ENCODE measurements around the gene SPIRE2.
"Not testable (repeated sequence)": the region's sequence is repeated elsewhere in the genome, so short reads cannot be mapped to it uniquely, and the experiment has no call there.

SPIRE2 gene

DNA sequence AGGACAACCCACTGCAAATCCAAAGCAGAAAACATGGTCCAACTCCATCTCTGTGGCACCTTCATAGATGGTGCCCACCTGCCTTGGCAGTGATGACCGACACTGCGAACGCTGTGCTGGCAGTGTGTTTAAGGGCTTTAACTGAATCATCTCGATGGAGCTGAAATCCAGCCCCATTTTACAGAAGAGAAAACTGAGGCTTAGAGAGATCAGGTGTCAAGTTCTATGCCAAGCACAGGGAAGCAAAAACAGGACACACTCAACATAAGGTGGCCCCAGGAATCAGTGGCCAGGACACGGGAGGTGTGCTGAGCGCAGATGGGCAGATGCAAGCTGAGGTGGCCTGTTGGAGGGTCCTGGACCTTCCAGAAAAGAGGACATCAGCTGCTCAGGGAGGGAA, 34.5 kb downstream of the SPIRE2 start:
- in situ Hi-C loops (cut with MboI; ENCODE audit: low sequenced_read_pairs), result no loop called here

DNA sequence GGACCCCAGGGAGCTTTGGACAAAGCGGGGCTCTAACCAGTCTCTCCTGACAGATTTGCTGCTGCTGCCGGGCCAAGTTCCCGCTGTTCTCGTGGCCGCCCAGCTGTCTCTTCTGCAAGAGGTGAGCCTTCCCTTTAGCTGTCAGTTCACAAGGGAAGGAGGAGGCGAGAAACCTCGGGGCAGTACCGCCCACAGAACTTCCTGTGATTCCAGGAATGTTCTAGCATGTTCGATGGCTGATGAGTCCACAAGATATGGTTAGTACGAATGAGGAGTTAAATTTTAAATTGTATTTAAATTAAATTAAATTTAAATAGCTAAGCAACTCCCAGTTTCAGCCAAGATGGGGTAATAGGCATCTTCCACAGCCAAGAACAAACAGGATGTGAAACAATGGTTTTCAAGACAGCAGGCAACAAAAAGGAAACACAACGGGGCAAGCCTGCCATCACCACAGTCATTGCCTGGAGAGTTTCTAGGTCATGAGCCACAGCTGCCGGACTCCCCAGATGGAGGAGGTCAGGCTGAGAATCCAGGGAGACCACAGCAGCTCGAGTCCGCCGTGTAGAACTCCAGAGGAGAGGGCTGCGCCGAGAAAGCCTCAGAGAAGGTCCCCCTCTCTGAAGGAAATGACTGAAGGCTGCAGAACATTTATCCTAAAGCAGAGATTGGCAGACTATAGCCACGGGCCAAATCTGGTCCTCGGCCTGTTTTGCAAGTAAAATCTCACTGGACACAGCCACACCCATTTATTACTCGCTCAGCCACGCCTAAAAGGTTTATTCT, 35.7 kb downstream of the SPIRE2 start:
- in situ Hi-C loops (cut with MboI; ENCODE audit: low sequenced_read_pairs), result no loop called here

DNA sequence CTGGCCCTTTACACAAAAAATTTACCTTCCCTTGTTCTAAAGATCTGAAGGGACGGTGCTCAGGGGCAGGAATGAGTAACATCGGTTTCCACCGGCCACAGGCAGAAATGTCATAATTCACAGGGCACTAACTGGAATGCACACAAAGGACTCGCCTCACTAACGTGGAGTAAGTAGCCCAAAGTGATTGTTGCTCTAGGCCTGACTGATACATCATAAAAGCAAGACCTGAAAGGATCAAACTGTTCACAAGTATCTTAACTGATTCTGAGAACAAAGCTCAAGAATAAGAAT, 36.2 kb downstream of the SPIRE2 start:
- in situ Hi-C loops (cut with MboI; ENCODE audit: low sequenced_read_pairs), result no loop called here

DNA sequence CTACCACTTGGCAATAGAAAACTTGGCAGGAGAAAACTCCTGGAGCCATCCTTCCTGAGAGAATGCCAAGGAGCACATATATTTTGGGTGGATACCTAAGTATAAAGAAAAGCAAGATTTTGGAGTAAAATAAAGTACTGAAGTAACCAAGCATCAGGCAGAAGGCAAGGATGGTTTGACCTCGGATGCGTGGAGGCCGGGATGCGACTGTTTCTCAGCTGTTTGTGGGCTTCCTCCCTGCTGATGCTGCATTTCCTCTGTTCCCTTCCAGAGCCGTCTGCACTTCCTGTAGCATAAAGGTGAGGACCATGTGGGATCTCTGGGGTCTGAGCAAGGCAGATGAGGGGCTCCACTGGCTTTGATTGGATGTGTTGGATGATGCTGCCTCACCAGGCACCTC, 39.6 kb downstream of the SPIRE2 start:
- in situ Hi-C loops (cut with MboI; ENCODE audit: low sequenced_read_pairs), result no loop called here

DNA sequence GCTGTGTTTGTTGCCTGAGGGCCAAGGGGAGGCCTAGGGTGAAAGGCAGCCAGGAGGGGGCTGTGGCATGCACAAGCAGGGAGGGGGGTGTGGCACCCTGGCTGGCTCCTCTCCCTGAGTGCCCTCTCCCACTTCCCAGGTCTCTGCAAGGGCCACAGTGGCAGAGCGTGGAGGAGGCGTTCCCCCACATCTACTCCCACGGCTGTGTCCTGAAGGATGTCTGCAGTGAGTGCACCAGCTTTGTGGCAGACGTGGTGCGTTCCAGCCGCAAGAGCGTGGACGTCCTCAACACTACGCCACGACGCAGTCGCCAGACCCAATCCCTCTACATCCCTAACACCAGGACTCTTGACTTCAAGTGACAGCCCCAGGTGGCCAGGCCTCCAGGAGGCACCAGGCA, 41.6 kb downstream of the SPIRE2 start:
- in situ Hi-C loops (cut with MboI; ENCODE audit: low sequenced_read_pairs), result no loop called here

DNA sequence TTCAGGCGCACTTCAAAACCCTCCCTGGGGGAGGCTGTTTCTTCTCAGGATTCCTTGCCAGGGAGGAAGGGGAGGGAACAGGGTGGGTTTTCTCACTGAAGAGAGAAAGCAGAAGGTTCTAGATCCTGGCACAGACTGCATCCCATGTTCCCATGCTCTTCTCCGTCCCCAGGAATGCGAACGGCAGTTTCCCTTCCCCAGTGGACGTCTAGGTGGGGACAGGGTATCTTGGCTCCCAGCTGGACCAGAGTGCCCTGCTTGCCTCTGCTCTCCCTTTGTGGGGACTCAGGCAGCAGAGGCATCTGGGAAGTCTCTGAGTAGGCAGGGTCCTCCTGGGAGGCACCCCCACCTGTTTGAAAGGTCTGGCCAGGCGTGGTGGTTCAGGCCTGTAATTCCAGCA, 42.2 kb downstream of the SPIRE2 start:
- in situ Hi-C loops (cut with MboI; ENCODE audit: low sequenced_read_pairs), result no loop called here

DNA sequence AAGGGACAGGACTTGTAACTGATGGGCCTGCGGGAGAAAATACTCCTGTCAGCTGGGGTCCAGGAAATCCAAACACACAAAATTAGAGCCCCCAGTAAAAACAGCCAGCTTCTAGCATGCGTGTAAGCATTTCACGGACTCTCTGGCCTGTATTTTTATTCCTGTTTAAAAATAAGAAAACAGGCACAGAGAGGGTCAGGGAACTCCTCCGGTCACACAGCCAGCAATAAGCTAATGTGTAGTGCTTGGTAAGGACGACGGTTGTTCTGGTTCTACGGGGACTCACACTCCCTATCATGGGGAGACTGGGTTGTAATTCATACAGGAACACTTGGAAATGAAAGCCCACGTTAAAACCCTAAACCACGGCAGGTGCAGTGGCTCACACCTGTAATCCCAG, 43.6 kb downstream of the SPIRE2 start:
- in situ Hi-C loops (cut with MboI; ENCODE audit: low sequenced_read_pairs), result no loop called here

DNA sequence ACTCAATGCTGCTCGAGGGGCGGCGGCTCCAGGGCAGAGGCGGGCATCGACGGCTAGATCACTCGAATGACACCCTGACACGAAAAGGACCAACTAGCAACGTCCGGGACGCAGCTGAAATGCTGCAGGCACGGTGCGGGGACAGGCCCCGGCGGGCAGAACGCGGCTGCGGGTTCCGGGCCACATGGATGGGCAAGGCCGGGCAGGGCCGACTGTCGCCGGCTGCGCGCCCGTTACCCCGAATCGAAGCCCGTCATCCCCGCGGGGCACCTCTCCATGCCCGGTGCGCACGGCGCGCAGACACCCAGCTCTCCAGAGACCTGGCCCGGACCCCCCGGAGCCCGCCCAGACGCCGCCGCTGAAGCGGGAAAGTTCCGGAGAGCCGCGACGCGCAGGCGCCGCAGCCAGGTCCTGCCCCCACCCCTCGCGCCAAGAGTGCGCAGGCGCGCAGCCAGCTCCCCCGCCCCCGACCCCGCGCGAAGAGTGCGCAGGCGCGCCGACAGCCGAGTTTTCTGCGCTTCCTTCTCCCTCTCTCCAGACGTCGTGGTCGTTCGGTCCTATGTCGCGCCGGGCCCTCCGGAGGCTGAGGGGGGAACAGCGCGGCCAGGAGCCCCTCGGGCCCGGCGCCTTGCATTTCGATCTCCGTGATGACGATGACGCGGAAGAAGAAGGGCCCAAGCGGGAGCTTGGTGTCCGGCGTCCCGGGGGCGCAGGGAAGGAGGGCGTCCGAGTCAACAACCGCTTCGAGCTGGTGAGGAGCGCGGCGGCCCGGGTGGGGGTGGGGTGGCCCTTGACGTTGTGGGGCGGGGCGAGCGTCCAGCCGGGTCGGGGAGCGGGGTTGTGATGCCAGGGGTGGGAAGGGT, 45.1 kb downstream of the SPIRE2 start, which contains the start of gene TCF25:
TSS of gene TCF25 (plus strand) at position 484 of the 863 bp plus-strand sequence. CDS start at position 560, 76 bp downstream.
- in situ Hi-C loops (cut with MboI; ENCODE audit: low sequenced_read_pairs), result no loop called here

DNA sequence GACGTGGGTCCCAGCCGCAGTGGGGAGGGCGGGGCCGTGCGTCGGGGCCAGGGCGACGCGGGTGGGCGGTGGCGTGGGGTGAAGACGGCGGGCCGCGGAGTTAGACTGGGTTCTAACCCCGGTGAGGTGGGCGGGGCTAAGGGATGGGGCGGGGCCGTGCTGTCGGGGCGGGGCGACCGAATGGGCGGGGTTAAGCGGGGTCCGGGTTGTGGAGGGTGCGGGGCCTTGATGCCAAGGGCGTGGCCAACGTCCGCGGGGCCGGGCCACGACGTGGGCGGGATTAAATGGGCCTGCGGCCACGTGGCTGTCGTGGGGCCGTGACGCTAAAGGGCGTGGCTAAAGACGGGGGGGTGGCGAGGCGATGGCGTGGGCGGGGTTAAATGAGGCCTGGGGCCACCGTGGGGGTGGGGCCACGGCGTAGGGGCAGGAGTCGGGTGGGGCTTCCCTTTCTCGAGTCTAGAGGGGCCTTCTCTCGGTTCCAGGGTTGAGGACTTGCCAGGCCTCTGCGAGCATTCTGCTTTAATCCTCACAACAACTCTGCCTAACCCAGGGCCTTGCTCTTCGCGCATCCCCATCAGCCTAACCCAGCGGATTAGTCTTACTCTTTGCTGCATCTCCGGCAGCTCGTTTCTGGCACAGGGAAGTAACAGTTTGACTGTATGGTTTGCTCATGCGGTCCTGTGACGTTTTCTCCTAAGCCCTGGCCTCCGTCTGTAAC, 45.9 kb downstream of the SPIRE2 start:
- in situ Hi-C loops (cut with MboI; ENCODE audit: low sequenced_read_pairs), result no loop called here

DNA sequence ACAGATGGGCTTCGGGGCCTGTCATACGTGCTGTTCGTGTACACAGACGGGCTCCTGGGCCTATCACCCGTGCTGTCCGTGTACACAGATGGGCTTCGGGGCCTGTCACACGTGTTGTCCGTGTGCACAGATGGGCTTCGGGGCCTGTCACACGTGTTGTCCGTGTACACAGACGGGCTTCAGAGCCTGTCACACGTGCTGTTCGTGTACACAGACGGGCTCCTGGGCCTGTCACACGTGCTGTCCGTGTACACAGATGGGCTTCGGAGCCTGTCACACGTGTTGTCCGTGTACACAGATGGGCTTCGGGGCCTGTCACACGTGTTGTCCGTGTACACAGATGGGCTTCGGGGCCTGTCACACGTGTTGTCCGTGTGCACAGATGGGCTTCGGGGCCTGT, 50.8 kb downstream of the SPIRE2 start:
- in situ Hi-C loops (cut with MboI; ENCODE audit: low sequenced_read_pairs), result not testable (repeated sequence)

DNA sequence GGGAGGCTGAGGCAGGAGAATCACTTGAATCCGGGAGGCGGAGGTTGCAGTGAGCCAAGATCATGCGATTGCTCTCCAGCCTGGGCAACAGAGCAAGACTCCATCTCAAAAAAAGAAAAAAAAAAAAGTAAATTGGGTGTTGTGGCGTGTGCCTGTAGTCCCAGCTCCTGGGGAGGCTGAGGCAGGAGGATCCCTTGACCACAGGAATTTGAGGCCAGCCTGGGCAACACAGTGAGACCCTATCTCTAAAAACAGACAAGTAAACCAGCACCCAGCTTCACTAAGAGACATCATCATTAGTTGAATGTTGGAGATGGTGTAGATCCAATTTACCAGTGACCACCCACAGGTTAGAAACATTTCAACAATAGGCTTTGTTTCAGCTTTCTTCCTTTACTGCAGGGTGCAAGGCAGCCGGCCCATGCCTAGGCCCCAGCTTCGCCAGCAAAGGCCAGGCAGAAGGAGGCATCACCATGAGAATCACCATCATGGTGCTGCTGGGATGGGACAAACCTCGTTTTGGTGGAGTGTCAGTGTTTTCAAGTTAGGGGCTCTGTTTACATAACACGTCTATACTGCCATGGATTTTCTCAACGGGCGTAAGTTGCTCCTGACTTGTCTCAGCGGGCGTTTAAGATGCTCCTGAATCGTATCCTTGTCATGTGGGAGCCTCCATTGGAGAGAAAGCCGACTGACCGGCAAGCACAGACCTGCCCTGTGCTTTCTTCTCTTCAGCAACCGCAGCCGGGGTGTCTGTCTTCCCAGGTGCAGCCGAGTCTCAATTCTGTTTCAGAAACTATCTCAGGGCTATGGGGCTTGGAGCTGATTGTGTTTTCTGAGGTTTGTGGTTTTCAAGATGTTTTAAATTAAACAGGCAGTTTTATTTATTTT, 52.4 kb downstream of the SPIRE2 start:
- in situ Hi-C loops (cut with MboI; ENCODE audit: low sequenced_read_pairs), result no loop called here

DNA sequence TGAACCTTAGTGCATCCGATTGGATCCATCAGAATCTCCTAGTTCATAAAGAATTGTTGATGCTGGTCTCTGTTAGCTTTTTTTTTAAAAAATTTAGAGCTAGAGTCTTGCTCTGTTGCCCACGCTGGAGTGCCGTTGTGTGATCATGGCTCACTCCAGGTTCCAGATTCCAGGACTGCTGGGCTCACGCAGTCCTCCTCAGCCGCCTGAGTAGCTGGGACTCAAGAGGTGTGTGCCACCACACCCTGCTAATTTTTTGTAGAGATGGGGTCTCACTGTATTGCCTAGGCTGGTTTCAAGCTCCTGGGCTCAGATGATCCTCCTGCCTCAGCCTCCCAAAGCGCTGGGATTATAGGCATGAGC, 53.1 kb downstream of the SPIRE2 start:
- in situ Hi-C loops (cut with MboI; ENCODE audit: low sequenced_read_pairs), result no loop called here

DNA sequence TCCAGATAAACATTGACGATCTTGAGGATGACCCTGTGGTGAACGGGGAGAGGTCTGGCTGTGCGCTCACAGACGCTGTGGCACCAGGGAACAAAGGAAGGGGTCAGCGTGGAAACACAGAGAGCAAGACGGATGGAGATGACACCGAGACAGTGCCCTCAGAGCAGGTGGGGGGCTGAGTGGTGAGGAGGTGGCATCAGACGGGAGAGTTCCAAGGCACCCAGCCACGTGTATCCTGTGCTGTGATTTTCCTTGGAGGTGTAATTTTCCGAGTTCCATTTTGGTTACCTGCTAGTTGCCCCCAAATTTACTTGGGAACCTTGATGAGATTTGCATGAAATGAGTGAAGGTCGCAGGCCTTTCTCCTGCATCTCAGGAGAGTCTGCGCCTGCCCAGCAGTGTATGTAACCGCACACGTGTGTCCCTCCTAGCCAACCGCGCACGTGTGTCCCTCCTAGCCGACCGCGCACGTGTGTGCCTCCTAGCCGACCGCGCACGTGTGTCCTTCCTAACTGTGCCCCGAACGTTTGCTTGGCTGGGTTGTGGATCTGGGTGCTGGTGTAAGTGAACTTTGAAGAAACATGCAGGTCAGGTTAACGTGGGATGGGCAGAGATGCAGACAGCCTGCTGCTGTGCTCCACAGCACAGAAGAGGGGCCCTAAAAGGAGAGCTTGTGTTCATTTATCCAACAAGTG, 55.2 kb downstream of the SPIRE2 start:
- in situ Hi-C loops (cut with MboI; ENCODE audit: low sequenced_read_pairs), result no loop called here

DNA sequence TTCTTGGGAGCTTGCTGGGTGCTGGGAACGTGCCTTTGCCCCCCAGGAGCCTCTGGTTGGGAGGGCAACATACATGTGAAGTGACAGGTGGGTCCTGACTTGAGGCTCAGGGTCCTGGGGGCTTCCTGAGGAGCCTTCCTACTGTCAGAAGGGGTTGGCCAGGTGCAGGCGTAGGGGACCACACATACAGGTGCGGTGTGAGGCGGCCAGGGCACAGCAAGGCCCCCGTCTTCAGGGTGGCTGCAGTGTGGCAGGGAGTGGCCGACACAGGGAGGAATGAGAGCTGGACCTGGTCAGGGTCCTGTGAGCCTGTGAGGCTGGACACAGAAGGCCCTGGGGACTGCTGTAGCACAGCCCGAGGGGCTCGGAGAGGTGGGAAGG, 55.8 kb downstream of the SPIRE2 start:
- in situ Hi-C loops (cut with MboI; ENCODE audit: low sequenced_read_pairs), result no loop called here

DNA sequence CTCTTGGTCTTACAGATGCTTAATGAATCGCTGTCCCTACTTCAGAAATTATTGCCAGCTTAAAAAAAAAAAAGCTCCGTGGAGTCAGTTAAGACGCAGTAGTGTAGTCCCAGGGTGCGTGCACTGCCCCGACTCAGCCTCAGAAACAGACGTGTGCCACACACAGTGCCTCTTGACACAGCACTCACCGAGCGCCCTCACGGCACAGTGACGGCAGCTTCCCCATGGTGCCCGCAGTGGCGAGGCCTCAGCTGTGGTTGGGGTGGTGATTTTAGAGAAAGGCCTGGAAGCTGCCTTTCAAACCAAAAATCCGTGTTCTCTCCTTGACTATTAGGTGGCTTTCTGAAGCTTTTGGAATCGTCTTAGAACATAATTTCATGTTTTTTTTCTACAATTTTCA, 59.0 kb downstream of the SPIRE2 start:
- in situ Hi-C loops (cut with MboI; ENCODE audit: low sequenced_read_pairs), result no loop called here

DNA sequence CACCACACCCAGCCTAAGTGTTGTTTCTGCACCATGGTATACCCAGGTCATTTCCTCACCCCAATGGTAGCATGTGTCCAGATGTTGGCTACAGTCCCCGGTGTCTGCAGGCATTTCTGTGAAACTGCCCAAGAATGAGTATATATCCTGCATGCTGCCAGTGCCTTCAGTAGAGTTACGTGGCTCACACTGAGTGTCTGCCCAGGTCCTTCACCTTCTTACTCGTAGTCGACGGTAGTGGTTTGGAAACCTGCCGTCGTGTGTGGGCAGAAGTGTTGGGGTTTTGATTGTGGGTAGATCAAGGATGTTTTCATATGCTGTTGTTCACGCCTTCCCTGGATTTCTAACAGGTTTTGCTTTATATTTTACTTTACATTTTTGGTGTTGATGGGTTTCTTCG, 61.9 kb downstream of the SPIRE2 start:
- in situ Hi-C loops (cut with MboI; ENCODE audit: low sequenced_read_pairs), result no loop called here

DNA sequence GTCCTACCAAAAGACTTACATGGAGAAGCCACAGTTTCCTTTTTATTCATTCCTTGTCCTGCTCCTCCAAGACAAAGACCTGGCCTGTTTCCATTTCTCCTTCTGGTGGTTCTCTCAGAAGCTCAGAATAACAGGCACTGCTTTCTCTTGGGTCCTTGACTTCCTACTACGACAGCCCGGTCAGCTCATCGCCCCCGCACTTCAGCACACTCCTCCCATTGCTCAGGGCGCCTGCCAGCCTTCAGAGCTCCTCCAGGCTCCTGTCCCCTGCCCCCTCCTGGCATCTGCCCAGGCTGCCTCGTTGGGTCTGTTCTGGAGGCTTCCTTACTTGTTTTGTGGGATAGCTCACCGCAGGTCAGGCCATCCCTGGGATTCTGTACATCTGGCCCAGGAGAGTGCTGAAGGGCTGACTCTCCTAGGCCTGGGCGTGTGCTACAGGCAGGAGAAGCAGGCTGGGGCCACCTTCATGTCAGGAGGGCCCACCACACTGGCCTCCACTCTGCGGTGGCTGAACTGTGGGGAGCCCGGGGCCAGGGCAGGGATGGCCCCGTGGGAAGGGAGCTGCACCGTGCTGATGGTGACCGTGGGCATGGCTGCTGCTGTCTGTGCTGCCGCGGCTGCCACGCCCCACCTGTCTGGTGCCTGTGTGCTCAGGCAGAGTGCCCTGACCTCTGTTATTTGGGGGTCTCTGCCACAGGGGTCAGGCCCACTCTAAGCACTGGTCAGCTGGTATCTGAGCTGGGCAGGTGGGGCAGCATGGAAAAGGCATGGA, 62.8 kb downstream of the SPIRE2 start:
- in situ Hi-C loops (cut with MboI; ENCODE audit: low sequenced_read_pairs), result no loop called here

DNA sequence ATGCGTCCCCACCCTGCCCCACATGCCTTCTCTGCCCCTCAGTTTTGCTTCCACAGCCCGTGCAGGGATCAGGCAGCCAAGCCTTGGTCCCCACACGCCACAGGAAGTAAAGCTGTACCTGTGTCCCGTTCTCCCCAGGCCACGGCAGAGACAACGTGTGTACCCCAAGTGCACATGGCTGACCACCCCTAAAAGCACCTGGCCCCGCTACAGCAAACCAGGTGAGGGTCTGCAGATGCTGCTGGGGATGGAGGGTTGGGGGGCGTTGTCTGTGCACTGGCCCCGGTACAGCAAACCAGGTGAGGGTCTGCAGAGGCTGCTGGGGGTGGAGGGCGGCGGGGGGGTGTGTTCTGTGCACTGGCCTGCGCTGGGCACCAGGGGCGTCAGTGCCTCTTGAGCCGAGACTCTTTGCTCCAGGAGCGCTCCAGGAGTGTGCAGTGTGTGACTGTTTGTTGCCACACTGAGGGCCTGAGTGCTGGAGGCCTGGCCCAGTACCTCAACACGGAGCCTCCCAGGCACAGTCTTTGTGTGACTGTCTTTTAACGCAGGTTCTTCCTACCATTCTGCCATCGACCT, 63.9 kb downstream of the SPIRE2 start:
- in situ Hi-C loops (cut with MboI; ENCODE audit: low sequenced_read_pairs), result no loop called here

DNA sequence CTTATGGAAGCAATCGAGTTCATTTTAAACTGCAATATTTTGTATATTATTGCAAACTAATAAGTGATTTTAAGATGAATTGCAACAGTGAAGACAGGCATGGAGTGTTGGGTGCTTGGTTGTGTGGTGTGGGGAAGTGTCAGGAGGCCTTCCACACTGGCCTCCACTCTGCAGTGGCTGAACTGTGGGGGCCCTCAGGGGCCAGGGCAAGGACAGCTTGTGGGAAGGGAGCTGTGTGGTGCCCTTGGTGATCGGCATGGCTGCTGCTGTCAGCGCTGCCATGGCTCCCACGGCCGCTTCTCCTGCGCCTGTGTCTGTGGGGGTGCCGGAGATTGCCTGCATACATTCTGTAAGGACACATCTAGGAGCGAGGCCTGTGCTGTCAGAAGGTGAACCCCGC, 64.4 kb downstream of the SPIRE2 start:
- in situ Hi-C loops (cut with MboI; ENCODE audit: low sequenced_read_pairs), result no loop called here

All from HL-60/S4 (cell line).